BJ (cell line): ENCODE results near the gene NDC80. TPM values are rescaled to one million over a fixed set of nuclear protein-coding genes. Genes with fewer than 3 reads are reported as not detected.

Experiments
- CTCF ChIA-PET: fragments of 350-600 bp; formaldehyde crosslinking; extraction: SDS; loops from one replicate; lab custom pipeline; 2021; ENCODE audit warnings: antibody characterized with exemption, inconsistent platforms; lab: Yijun Ruan, JAX
- POLR2A ChIA-PET: fragments of 300-600 bp; sonication (Branson Sonifier 250); formaldehyde crosslinking; extraction: SDS; loops from one replicate; lab custom pipeline; 2021; ENCODE audit warnings: antibody characterized with exemption; lab: Charles Lee
- DNase-seq: peaks from one replicate; pipeline ENCODE4 v3.0.0-alpha.2; 2011; ENCODE audit warnings: low read depth
- H3K27me3 ChIP-seq: 2 replicates; pipeline ENCODE4 v1.6.0; 2011; ENCODE audit warnings: low read length; ENCODE audit not compliant: control insufficient read depth, insufficient read depth
- H3K36me3 ChIP-seq: 2 replicates; pipeline ENCODE4 v1.5.1; 2011; ENCODE audit warnings: low read length; ENCODE audit not compliant: control insufficient read depth, insufficient read depth
- H3K4me3 ChIP-seq: 2 replicates; pipeline ENCODE4 v1.5.1; 2011; ENCODE audit warnings: low read depth, mild to moderate bottlenecking, control low read depth, low read length
- CTCF ChIP-seq: IDR thresholded peaks from 2 replicates; pipeline ENCODE4 v1.5.1; 2011; ENCODE audit warnings: low read depth, mild to moderate bottlenecking, control low read depth, inconsistent platforms, low read length, moderate library complexity; ENCODE audit not compliant: insufficient read depth
- polyA plus RNA-seq: library from polyadenylated mRNA; depleted of rRNA; stranded (reverse); fragments of >200 nt; gene quantifications from 2 replicates; pipeline ENCODE4 v1.2.3, GENCODE V29; 2011

NDC80 gene
- polyA plus RNA-seq, 1 experiment = 18.1 TPM

DNA sequence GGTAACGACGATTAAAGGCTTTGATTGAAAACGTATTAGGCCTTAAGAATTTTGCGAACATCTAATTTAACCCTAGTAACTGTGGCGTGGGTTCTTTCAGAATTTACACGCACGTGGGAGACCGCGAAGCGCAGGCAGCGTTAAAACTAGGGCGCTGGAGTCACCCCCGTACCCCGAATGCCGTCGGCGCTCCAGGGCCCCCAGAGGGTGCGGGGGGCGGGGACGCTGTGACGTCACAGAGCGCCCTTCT lies 83.5 kb downstream of the NDC80 start:
- TF ChIP-seq CTCF = no peak
- Histone ChIP-seq H3K27me3 (no peaks in the 10 kb centered on the region), H3K36me3 (no peaks in the 10 kb centered on the region), H3K4me3 (peak overlapping the region; percentile 94)
- ChIA-PET POLR2A (no interaction called here), CTCF (no interaction called here)
- DNase-seq = no peak

DNA sequence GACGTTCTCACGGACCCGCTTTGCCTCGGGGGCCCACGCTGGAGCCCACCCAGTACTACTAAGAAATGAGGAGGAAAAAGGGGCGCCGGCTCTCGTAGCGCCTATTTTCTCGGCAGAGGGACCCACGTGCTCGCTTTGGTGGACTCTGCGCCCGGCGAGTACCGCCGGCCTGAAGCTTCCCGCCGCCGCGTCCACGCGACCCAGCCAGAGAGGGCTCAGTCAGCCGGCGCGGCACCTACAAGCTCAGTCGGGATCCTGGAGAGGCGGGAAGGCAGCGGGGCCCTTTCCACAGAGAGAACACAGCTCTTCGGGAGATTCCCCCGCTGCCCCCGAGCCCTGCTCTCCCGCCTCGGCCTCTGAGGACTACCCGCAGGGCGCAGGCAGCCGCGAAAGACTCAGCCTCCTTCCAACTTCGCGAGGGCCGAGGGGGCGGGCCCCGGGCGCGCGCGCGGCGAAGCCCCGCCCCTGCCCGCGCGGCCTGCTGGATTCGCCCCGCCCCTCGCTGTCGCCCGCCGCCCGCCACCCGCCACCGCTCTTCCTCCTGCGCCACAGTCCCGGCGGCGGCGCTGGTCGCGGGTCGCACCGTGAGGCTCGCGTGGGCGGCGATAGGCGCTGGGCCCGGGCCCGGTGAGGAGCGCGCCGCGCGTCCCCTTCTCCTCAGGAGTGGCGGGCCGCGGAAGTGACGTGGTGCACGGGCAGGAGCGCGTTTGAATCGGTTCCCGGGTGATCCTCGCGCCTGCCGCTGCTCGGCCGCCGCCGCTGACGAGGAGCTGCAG lies 84.0 kb downstream of the NDC80 start, which contains the start of gene SMCHD1:
TSS of gene SMCHD1 (plus strand) at position 549 of the 776 bp plus-strand sequence. CDS start 350 bp downstream, outside the sequence.
- CTCF ChIA-PET = interaction anchor here (0.6 kb wide), 1 partner anchor 48 kb away, joined by 3 read pairs; no protein-coding TSS in a partner anchor
- peak within 1 kb of the TSS; percentile 94 for H3K4me3 ChIP-seq
- POLR2A ChIA-PET = no interaction called here
- no peaks in the 10 kb centered on the region for H3K36me3 ChIP-seq
- H3K27me3 ChIP-seq = no peaks in the 10 kb centered on the region
- no peak for DNase-seq
- no peak for TF ChIP-seq CTCF

GRCh38 chr18:2655954-2656236 lies 84.5 kb downstream of the NDC80 start:
- ChIA-PET CTCF (interaction anchor here (1.0 kb wide), 1 partner anchor 54 kb away, joined by 3 read pairs; no protein-coding TSS in a partner anchor), POLR2A (interaction anchor here (0.6 kb wide), 1 partner anchor 46 kb away, joined by 4 read pairs; no protein-coding TSS in a partner anchor)
- no peak for DNase-seq
- no peak for TF ChIP-seq CTCF
- Histone ChIP-seq H3K36me3 (no peaks in the 10 kb centered on the region), H3K4me3 (peak overlapping the region; percentile 94), H3K27me3 (no peaks in the 10 kb centered on the region)

GRCh38 chr18:2656237-2656980 lies 85.1 kb downstream of the NDC80 start:
- ChIA-PET CTCF (interaction anchor here (0.6 to 1.0 kb wide), 2 partner anchors 54 to 427 kb away, joined by 3 to 6 read pairs; no protein-coding TSS in a partner anchor), POLR2A (interaction anchor here (0.6 kb wide), 1 partner anchor 46 kb away, joined by 4 read pairs; no protein-coding TSS in a partner anchor)
- peak overlapping the region; percentile 94 for H3K4me3 ChIP-seq
- H3K36me3 ChIP-seq = no peaks in the 10 kb centered on the region
- no peaks in the 10 kb centered on the region for H3K27me3 ChIP-seq
- no peak for TF ChIP-seq CTCF
- no peak for DNase-seq

DNA sequence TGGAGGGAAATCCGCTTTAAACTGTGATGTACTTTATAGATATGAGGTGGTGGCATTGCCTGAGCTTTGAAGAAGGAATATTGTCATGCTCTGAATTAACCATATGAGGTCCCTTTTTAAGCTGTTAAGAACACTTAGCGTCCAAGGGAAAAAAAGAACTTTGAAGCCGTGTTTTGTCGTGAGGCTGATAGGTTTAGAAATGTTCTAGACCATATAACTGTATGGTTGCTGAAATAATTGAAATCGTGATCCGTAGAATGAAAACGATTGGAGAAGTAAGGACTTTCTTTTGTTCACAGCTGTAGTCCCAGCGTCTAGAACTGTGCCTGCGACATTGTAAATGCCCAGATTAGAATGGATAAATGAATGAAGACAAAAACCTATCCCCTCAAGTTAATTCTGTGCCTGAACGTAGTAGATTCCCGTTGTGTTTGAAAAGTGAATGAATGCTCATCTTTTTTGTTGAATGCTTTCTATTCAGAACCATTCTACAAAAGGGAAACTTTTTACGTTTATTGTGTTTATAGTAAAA lies 85.7 kb downstream of the NDC80 start:
- no peaks in the 10 kb centered on the region for H3K27me3 ChIP-seq
- no peak for DNase-seq
- ChIA-PET POLR2A (no interaction called here), CTCF (interaction anchor here (0.6 to 1.0 kb wide), 2 partner anchors 55 to 427 kb away, joined by 3 to 6 read pairs; no protein-coding TSS in a partner anchor)
- TF ChIP-seq CTCF = no peak
- H3K4me3 ChIP-seq = peak overlapping the region; percentile 94
- H3K36me3 ChIP-seq = no peaks in the 10 kb centered on the region
